Muscle layer of colon (tissue), 2 donors: ENCODE results near the gene SNCA.

Experiments
- H3K27ac ChIP-seq: one replicate; pipeline ENCODE4 v1.7.0; 2013; ENCODE audit warnings: low read depth, mild to moderate bottlenecking, low read length, moderate library complexity
- H3K27me3 ChIP-seq, 2 donors: one replicate each; pipeline ENCODE4 v1.7.0; 2013; ENCODE audit warnings: low read length in 2 of 2, mild to moderate bottlenecking in 2 of 2; ENCODE audit not compliant: insufficient read depth in 2 of 2, control insufficient read depth in 1 of 2
- H3K36me3 ChIP-seq: one replicate; pipeline ENCODE4 v1.7.0; 2013; ENCODE audit warnings: mild to moderate bottlenecking, low read length; ENCODE audit not compliant: insufficient read depth
- H3K4me1 ChIP-seq: one replicate; pipeline ENCODE4 v1.7.0; 2013; ENCODE audit warnings: mild to moderate bottlenecking, low read length; ENCODE audit not compliant: insufficient read depth
- H3K4me3 ChIP-seq, 2 donors: one replicate each; pipeline ENCODE4 v1.7.0; 2013; ENCODE audit warnings: low read length in 2 of 2, low read depth in 1 of 2, mild to moderate bottlenecking in 1 of 2, moderate library complexity in 1 of 2
- H3K9ac ChIP-seq: one replicate; pipeline ENCODE4 v1.7.0; 2013; ENCODE audit warnings: low read length
- H3K9me3 ChIP-seq: one replicate; pipeline ENCODE4 v1.7.0; 2013; ENCODE audit warnings: mild to moderate bottlenecking, low read length
- donor health status: abdominal sarcoma.
- donor health status: Adenocarcinoma of cecum.

The SNCA gene

GRCh38 chr4:89807441-89808140 is 29.4 kb downstream of the SNCA start:
- Histone ChIP-seq H3K9ac (no peak overlapping the region), H3K4me1 (no peaks in the 10 kb centered on the region), H3K36me3 (no peaks in the 10 kb centered on the region), H3K27me3 (no peaks in the 10 kb centered on the region), H3K27ac (no peak overlapping the region), H3K9me3 (no peaks in the 10 kb centered on the region), H3K4me3 (no peak overlapping the region)

GRCh38 chr4:89805297-89805696 is 31.7 kb downstream of the SNCA start:
- H3K27ac ChIP-seq, result no peak overlapping the region
- H3K4me1 ChIP-seq, result no peaks in the 10 kb centered on the region
- no peaks in the 10 kb centered on the region for H3K27me3 ChIP-seq
- no peaks in the 10 kb centered on the region for H3K36me3 ChIP-seq
- H3K9ac ChIP-seq, result no peak overlapping the region
- H3K4me3 ChIP-seq, result no peak overlapping the region
- H3K9me3 ChIP-seq, result no peaks in the 10 kb centered on the region

GRCh38 chr4:89803915-89804314 is 33.0 kb downstream of the SNCA start:
- Histone ChIP-seq H3K4me3 (no peak overlapping the region), H3K27ac (no peak overlapping the region), H3K9ac (no peak overlapping the region), H3K9me3 (no peaks in the 10 kb centered on the region), H3K36me3 (no peaks in the 10 kb centered on the region), H3K27me3 (no peaks in the 10 kb centered on the region), H3K4me1 (no peaks in the 10 kb centered on the region)

GRCh38 chr4:89803036-89803435 is 33.9 kb downstream of the SNCA start:
- H3K9me3 ChIP-seq, result no peaks in the 10 kb centered on the region
- H3K36me3 ChIP-seq, result no peaks in the 10 kb centered on the region
- no peaks in the 10 kb centered on the region for H3K27me3 ChIP-seq
- H3K27ac ChIP-seq, result no peak overlapping the region
- no peaks in the 10 kb centered on the region for H3K4me1 ChIP-seq
- H3K4me3 ChIP-seq, result no peak overlapping the region
- H3K9ac ChIP-seq, result no peak overlapping the region

- Histone ChIP-seq H3K9ac (no peak overlapping the region), H3K9me3 (no peaks in the 10 kb centered on the region), H3K27ac (no peak overlapping the region)
These were observed 36.3 kb downstream of the SNCA start for GRCh38 chr4:89800527-89801103.

GRCh38 chr4:89800012-89800516 is 36.9 kb downstream of the SNCA start:
- Histone ChIP-seq H3K27ac (no peak overlapping the region), H3K36me3 (no peaks in the 10 kb centered on the region), H3K9ac (no peak overlapping the region), H3K4me1 (no peaks in the 10 kb centered on the region), H3K4me3 (no peak overlapping the region), H3K27me3 (no peaks in the 10 kb centered on the region), H3K9me3 (no peaks in the 10 kb centered on the region)

More at GRCh38 chr4:89800527-89801103, 36.3 kb downstream of the SNCA start:
- Histone ChIP-seq H3K27me3 (no peaks in the 10 kb centered on the region), H3K4me3 (no peak overlapping the region), H3K4me1 (no peaks in the 10 kb centered on the region), H3K36me3 (no peaks in the 10 kb centered on the region)

GRCh38 chr4:89799071-89799470 is 37.9 kb downstream of the SNCA start:
- Histone ChIP-seq H3K36me3 (no peaks in the 10 kb centered on the region), H3K27ac (no peak overlapping the region), H3K27me3 (no peaks in the 10 kb centered on the region), H3K9ac (no peak overlapping the region), H3K9me3 (no peaks in the 10 kb centered on the region), H3K4me1 (no peaks in the 10 kb centered on the region), H3K4me3 (no peak overlapping the region)

GRCh38 chr4:89797117-89797516 is 39.8 kb downstream of the SNCA start:
- Histone ChIP-seq H3K27me3 (no peaks in the 10 kb centered on the region), H3K4me3 (no peak overlapping the region), H3K27ac (no peak overlapping the region), H3K9ac (no peak overlapping the region), H3K36me3 (no peaks in the 10 kb centered on the region), H3K9me3 (no peaks in the 10 kb centered on the region), H3K4me1 (no peaks in the 10 kb centered on the region)

- Histone ChIP-seq H3K27me3 (no peaks in the 10 kb centered on the region), H3K9ac (no peak overlapping the region), H3K4me3 (no peak overlapping the region), H3K4me1 (no peaks in the 10 kb centered on the region), H3K9me3 (no peaks in the 10 kb centered on the region), H3K36me3 (no peaks in the 10 kb centered on the region), H3K27ac (no peak overlapping the region)
These were observed 48.5 kb downstream of the SNCA start for GRCh38 chr4:89788206-89789072.

- Histone ChIP-seq H3K27me3 (no peaks in the 10 kb centered on the region), H3K4me1 (no peaks in the 10 kb centered on the region), H3K27ac (no peak overlapping the region), H3K9me3 (no peaks in the 10 kb centered on the region), H3K36me3 (no peaks in the 10 kb centered on the region), H3K9ac (no peak overlapping the region), H3K4me3 (no peak overlapping the region)
These were observed 52.2 kb downstream of the SNCA start for GRCh38 chr4:89784686-89785231.

GRCh38 chr4:89781321-89781720 is 55.6 kb downstream of the SNCA start:
- Histone ChIP-seq H3K4me3 (no peak overlapping the region), H3K27me3 (no peaks in the 10 kb centered on the region), H3K27ac (no peak overlapping the region), H3K9ac (no peak overlapping the region), H3K9me3 (no peaks in the 10 kb centered on the region), H3K4me1 (no peaks in the 10 kb centered on the region), H3K36me3 (no peaks in the 10 kb centered on the region)
